Calu3 (cell line): ENCODE results near the gene S100A12. TPM values are rescaled to one million over a fixed set of nuclear protein-coding genes. Genes with fewer than 3 reads are reported as not detected.
A peak's percentile ranks its signal among the peaks of the same experiment; 100 is the strongest.

Experiments used
- BruUV-seq: library from RNA; stranded (reverse); fragments of 400-500 nt; replicated peaks from 2 replicates; lab custom pipeline; 2021; lab: Mats Ljungman, UMichigan
- CTCF ChIA-PET: fragments of 300-600 bp; sonication (Branson Sonifier 250); formaldehyde crosslinking; loops from one replicate; lab custom pipeline; 2022; ENCODE audit warnings: antibody characterized with exemption; lab: Charles Lee
- DNase-seq: peaks from one replicate; pipeline ENCODE4 v3.0.0; 2022
- H3K27ac Mint-ChIP-seq: one replicate; pipeline ENCODE4 v1.8.0; 2022; ENCODE audit warnings: mixed read lengths; ENCODE audit not compliant: unreplicated experiment
- H3K27me3 Mint-ChIP-seq: one replicate; pipeline ENCODE4 v1.8.0; 2022; ENCODE audit warnings: mixed read lengths; ENCODE audit not compliant: unreplicated experiment
- H3K36me3 Mint-ChIP-seq: one replicate; pipeline ENCODE4 v1.8.0; 2022; ENCODE audit warnings: mild to moderate bottlenecking, moderate library complexity, mixed read lengths; ENCODE audit not compliant: insufficient read depth, unreplicated experiment
- H3K4me1 Mint-ChIP-seq: one replicate; pipeline ENCODE4 v1.8.0; 2022; ENCODE audit warnings: mild to moderate bottlenecking, low read depth, mixed read lengths; ENCODE audit not compliant: unreplicated experiment
- H3K4me3 Mint-ChIP-seq: one replicate; pipeline ENCODE4 v1.8.0; 2022; ENCODE audit warnings: mild to moderate bottlenecking, low read depth, moderate library complexity, mixed read lengths; ENCODE audit not compliant: unreplicated experiment
- H3K9me3 Mint-ChIP-seq: one replicate; pipeline ENCODE4 v1.8.0; 2022; ENCODE audit warnings: low read depth, mixed read lengths; ENCODE audit not compliant: unreplicated experiment
- CTCF ChIP-seq: fragments of 200-600 bp; IDR thresholded peaks from one replicate; pipeline ENCODE4 v1.8.0; 2022; ENCODE audit warnings: antibody characterized with exemption; ENCODE audit not compliant: unreplicated experiment
- intact Hi-C: fragments of 100-400 bp; cut with micrococcal nuclease; formaldehyde crosslinking; loops from one replicate; pipeline ENCODE4 v1.10.0; 2022; ENCODE audit not compliant: unreplicated experiment
- total RNA-seq: library from RNA; stranded (reverse); gene quantifications from 2 replicates; pipeline ENCODE4 v1.2.3, GENCODE V29; 2022

Gene S100A12
- total RNA-seq, 1 experiment from 2014 or later: not detected

DNA sequence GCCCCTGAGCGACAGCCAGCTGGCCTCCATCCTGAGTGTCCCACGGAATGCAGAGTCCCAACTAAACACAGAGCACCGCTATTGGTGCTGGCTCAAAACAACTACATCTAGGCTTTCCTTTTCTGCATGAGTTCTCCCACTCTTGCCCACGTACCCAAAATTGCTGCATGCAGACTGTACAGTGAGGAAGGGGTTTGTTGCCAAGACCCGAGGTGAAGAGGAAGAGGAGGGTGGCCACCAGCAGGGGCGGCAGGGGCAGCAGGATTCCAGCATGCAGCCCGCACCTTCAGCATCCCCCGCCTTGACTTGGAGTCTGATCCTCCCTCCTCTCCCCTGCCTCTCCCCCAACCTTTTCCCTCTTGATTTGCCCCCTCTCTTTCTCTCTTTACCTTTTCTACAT lies 9.7 kb downstream of the S100A12 start:
- H3K27me3 Mint-ChIP-seq: peaks cover 89% of the 10 kb centered on the region
- no peak for DNase-seq
- peaks cover 13% of the 10 kb centered on the region for H3K4me1 Mint-ChIP-seq
- no peaks in the 10 kb centered on the region for H3K9me3 Mint-ChIP-seq
- no peak overlapping the region for H3K27ac Mint-ChIP-seq
- BruUV-seq: no TSS peak
- intact Hi-C loops: no loop called here
- no peaks in the 10 kb centered on the region for H3K36me3 Mint-ChIP-seq
- no peak overlapping the region for H3K4me3 Mint-ChIP-seq
- CTCF ChIA-PET: interaction anchor here (1.3 kb wide), 1 partner anchor 13 kb away, joined by 4 read pairs; no protein-coding TSS in a partner anchor
- TF ChIP-seq CTCF: no peak

DNA sequence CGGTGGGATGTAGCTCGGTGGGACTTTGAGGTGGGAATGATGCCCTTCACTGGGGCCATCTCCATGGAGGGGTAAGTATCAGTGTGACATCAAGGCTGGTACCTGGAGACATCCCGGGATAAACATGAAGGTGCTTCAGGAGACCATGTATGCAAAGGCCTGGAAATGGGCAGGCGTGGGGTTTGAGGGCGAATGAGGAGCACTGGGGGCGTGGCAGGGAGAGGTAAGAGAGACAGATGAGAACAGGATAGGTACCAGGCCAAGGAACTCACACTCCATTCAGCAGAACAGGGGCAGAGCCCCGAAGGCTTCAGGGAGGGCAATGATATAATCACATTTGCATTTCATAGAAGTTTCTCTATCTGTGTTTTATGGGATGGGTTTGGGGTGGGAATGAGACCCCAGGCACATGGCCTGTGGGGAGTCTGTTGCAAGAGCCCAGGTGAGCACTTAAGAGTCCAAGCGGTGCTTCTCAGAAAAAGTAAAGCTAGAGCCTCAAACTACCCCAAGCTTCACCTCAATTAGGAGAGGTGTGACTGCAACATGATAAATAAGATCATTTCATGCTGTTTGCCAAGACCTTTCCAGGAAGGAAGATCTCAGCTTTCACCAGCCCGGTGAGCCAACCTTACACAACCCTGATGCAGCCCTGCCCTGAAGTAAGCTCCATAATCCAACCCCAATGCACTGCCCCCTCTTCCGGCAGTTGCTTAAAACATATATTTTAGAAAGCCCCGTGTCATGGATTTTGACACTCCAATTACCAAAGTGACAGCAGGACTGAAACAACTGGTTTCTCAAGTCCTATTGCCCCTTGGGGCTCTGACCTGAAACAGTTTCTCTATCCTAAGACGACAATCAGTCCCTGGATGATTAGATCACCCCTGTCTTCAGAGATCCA lies 10.4 kb downstream of the S100A12 start:
- TF ChIP-seq CTCF: no peak
- no peak overlapping the region for H3K4me3 Mint-ChIP-seq
- no peak overlapping the region for H3K27ac Mint-ChIP-seq

GRCh38 chr1:153364156-153364555 lies 11.3 kb downstream of the S100A12 start:
- no TSS peak for BruUV-seq
- no peak for TF ChIP-seq CTCF
- CTCF ChIA-PET: interaction anchor here (1.3 kb wide), 1 partner anchor 10 kb away, joined by 4 read pairs; no protein-coding TSS in a partner anchor
- intact Hi-C loops: no loop called here
- Mint-ChIP-seq H3K27me3 (peaks cover 77% of the 10 kb centered on the region), H3K27ac (no peak overlapping the region), H3K4me3 (no peak overlapping the region), H3K9me3 (no peaks in the 10 kb centered on the region), H3K4me1 (peaks cover 13% of the 10 kb centered on the region), H3K36me3 (no peaks in the 10 kb centered on the region)
- DNase-seq: peak; percentile 36

More for the DNA sequence above, 10.4 kb downstream of the S100A12 start:
- peaks cover 85% of the 10 kb centered on the region for H3K27me3 Mint-ChIP-seq
- no peaks in the 10 kb centered on the region for H3K36me3 Mint-ChIP-seq
- intact Hi-C loops: no loop called here
- H3K4me1 Mint-ChIP-seq: peaks cover 13% of the 10 kb centered on the region
- CTCF ChIA-PET: interaction anchor here (1.3 kb wide), 2 partner anchors 11 to 12 kb away, joined by 4 read pairs; no protein-coding TSS in a partner anchor
- no TSS peak for BruUV-seq
- H3K9me3 Mint-ChIP-seq: no peaks in the 10 kb centered on the region
- no peak for DNase-seq

- Mint-ChIP-seq H3K27ac (no peak overlapping the region), H3K9me3 (no peaks in the 10 kb centered on the region), H3K4me1 (peaks cover 13% of the 10 kb centered on the region), H3K27me3 (peaks cover 76% of the 10 kb centered on the region), H3K4me3 (no peak overlapping the region), H3K36me3 (no peaks in the 10 kb centered on the region)
- no peak for TF ChIP-seq CTCF
- DNase-seq: no peak
- no TSS peak for BruUV-seq
- CTCF ChIA-PET: no interaction called here
- intact Hi-C loops: no loop called here
Observed at GRCh38 chr1:153363641-153364040, 11.8 kb downstream of the S100A12 start.
